HG03521 (cell line): ENCODE results near the gene CYB5A.

Source experiments
- ATAC-seq: cut with Tn5 transposase; IDR thresholded peaks from one replicate; pipeline ENCODE4 v1.9.1; 2021; ENCODE audit warnings: mild to moderate bottlenecking, moderate library complexity; ENCODE audit not compliant: unreplicated experiment

The CYB5A gene

GRCh38 chr18:74221081-74221480, 70.7 kb downstream of the CYB5A start:
- no peak for ATAC-seq

GRCh38 chr18:74219056-74219455, 72.7 kb downstream of the CYB5A start:
- no peak for ATAC-seq

DNA sequence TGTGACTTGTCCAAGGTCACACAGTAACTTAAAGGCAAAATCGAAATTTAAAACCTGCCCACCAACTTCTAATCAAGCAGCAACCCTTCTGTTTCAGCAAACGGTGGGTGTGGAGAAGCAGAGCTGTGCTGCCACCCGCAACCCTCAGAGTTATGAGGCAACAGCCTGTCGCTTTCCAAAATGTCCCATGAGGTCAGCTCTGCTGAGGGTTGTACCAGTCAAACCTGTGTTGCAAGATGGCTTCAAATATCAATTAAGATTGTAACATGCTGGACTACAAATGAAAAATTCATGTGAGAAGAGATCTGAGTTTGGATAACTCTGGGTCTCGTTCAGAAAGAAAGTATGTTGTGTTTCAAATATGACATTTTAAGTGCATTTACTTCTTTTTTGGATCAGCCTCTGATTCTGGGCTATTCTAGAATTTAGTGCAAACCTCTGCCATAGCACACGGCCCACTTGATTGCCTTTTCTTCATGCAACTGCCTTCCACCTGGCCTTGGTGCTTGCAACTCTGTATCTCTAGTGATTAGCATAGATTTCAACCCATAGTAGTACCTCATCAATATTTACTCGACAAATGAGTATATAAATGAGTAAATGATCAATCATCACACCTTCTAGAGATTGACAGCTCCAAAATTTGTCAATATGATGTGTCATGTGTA, 74.2 kb downstream of the CYB5A start:
- ATAC-seq: no peak

DNA sequence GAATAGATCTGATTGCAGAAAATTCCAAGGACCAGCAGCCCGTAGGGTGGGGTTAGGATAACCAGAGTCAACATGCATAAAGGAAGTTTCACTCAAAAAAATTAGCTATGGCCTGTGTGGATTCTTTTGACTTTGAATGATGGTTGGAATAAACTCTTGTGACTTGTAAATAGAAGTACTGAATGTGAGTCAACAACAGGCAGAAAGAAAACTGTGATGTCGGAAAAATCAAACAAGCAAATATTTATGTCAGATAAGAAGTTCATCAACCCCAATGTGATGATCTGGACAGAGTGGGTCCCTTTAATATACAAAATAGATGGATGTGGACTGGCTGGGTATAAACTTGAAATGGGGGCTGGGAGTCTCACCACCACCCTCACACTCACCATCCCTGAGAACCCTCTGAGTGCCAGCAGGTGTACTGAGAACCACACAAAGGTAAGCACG, 75.1 kb downstream of the CYB5A start:
- no peak for ATAC-seq

DNA sequence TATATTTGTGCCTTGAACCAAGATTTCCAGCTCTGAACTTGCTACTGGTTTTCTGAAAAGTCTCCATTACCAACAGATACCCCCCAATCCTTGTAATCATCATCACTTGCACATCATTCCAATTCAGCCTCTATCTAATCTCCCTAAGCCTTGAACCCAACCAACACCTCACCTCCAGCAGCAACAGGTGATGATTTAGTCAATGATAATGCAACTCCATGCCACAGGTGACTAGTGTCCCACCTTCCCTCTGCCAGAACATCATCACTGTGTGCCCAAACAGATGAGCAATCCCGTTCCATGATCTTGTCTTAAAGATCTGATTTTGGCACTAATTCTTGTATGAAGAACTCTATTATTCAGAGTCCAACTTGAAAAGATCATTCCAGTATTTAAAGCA, 75.9 kb downstream of the CYB5A start:
- ATAC-seq: no peak

- ATAC-seq: no peak
Measured at GRCh38 chr18:74213429-74213828, 78.3 kb downstream of the CYB5A start.

DNA sequence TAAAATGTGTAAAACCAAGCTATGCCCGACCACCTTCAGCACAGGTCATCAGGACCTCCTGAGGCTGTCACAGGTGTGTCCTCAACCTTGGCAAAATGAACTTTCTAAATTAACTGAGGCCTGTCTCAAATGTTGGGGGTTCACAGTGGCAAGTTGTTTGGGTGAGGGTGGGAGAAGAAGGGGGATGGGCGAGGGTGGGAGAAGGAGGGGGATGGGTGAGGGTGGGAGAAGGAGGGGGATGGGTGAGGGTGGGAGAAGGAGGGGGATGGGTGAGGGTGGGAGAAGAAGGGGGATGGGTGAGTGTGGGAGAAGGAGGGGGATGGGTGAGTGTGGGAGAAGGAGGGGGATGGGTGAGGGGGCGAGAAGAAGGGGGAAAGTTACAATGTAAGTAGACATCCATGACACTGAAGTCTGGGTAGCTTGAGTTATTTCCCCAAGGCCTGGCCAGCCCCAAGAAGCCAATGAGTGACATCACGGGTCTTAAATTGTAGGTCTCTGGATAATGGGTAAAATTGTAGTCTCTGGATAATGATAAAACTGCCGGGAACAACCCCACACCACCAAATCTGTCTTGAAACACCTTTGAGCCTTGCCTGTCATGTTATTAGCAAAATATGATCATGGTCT, 87.1 kb downstream of the CYB5A start:
- no peak for ATAC-seq

- no peak for ATAC-seq
Measured at GRCh38 chr18:74203811-74204210, 88.0 kb downstream of the CYB5A start.
